Parathyroid adenoma (tissue), 2 donors: ENCODE measurements around the gene MSX1.

Source experiments
- H2AFZ ChIP-seq: fragments of 300-600 bp; sonication (generic); one replicate; pipeline ENCODE4 v1.7.0; 2017; ENCODE audit warnings: antibody characterized with exemption, mild to moderate bottlenecking
- H3K27ac ChIP-seq: fragments of 300-600 bp; sonication (generic); one replicate; pipeline ENCODE4 v1.7.0; 2017
- H3K27me3 ChIP-seq: fragments of 300-600 bp; sonication (generic); one replicate; pipeline ENCODE4 v1.7.0; 2017; ENCODE audit warnings: low read length; ENCODE audit not compliant: control insufficient read depth, insufficient read depth
- H3K36me3 ChIP-seq: fragments of 300-600 bp; sonication (generic); one replicate; pipeline ENCODE4 v1.7.0; 2017; ENCODE audit warnings: low read length; ENCODE audit not compliant: control insufficient read depth, insufficient read depth
- H3K4me1 ChIP-seq: fragments of 300-600 bp; sonication (generic); one replicate; pipeline ENCODE4 v1.7.0; 2017; ENCODE audit warnings: control low read depth
- H3K4me2 ChIP-seq: fragments of 300-600 bp; sonication (generic); one replicate; pipeline ENCODE4 v1.7.0; 2017; ENCODE audit warnings: low read length
- H3K4me3 ChIP-seq: fragments of 300-600 bp; sonication (generic); one replicate; pipeline ENCODE4 v1.7.0; 2017; ENCODE audit warnings: low read depth, low read length
- H3K79me2 ChIP-seq: fragments of 300-600 bp; sonication (generic); one replicate; pipeline ENCODE4 v1.7.0; 2017; ENCODE audit warnings: control low read depth
- H3K9ac ChIP-seq: fragments of 300-600 bp; sonication (generic); one replicate; pipeline ENCODE4 v1.7.0; 2017; ENCODE audit warnings: mild to moderate bottlenecking
- H3K9me3 ChIP-seq: fragments of 300-600 bp; sonication (generic); one replicate; pipeline ENCODE4 v1.7.0; 2017; ENCODE audit warnings: low read length; ENCODE audit not compliant: control insufficient read depth
- CTCF ChIP-seq: fragments of 300-600 bp; sonication (generic); IDR thresholded peaks from one replicate; pipeline ENCODE4 v1.7.0; 2017; ENCODE audit warnings: antibody characterized with exemption, mild to moderate bottlenecking
- donor health status: primary hyperparathyroidism.

Gene MSX1

GRCh38 chr4:4823621-4824162 is 35.8 kb upstream of the MSX1 start:
- Histone ChIP-seq H3K4me1 (no peaks in the 10 kb centered on the region), H2AFZ (no peak overlapping the region), H3K9me3 (no peaks in the 10 kb centered on the region), H3K4me3 (no peak overlapping the region), H3K27me3 (no peaks in the 10 kb centered on the region), H3K9ac (no peak overlapping the region), H3K27ac (no peak overlapping the region), H3K4me2 (no peak overlapping the region), H3K79me2 (no peaks in the 10 kb centered on the region), H3K36me3 (no peaks in the 10 kb centered on the region)
- TF ChIP-seq CTCF = no peak

DNA sequence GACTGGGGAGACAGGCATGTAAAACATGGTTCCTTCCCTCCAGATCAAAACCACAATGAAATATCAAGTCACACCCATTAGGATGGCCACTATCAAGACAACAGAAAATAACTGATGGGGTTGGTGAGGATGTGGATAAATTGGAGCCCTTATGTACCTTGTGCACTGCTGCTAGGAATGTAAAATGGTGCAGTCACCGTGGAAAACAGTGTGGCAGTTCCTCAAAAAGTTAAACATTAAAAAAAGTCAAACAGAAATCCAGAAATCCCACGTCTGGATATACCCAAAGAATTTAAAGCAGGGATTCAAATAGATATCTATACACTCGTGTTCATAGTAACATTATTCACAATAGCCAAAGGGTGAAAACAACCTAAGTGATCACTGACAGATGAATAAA is 35.2 kb upstream of the MSX1 start:
- Histone ChIP-seq H2AFZ (no peak overlapping the region), H3K4me3 (no peak overlapping the region), H3K79me2 (no peaks in the 10 kb centered on the region), H3K4me2 (no peak overlapping the region), H3K9me3 (no peaks in the 10 kb centered on the region), H3K4me1 (no peaks in the 10 kb centered on the region), H3K27ac (no peak overlapping the region), H3K9ac (no peak overlapping the region), H3K36me3 (no peaks in the 10 kb centered on the region), H3K27me3 (no peaks in the 10 kb centered on the region)
- no peak for TF ChIP-seq CTCF

DNA sequence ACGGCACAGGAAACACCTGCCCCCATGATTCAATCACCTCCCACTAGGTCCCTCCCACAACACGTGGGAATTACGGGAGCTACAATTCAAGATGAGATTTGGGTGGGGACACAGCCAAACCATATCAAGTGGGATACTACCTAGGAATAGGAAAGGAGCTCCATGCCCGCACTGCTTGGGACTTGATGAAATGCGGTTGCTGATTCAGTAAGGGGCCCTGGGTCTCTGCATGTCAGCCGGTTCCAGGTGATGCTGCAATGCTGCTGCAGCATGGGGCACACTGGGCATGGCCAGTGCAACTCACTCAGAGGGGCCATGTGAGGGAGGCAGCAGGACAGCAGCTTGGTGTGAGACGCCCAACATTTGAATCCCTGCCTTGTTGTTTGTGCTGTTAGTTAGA is 34.0 kb upstream of the MSX1 start:
- Histone ChIP-seq H3K4me2 (no peak overlapping the region), H2AFZ (no peak overlapping the region), H3K4me1 (no peaks in the 10 kb centered on the region), H3K27me3 (no peaks in the 10 kb centered on the region), H3K79me2 (no peaks in the 10 kb centered on the region), H3K27ac (no peak overlapping the region), H3K36me3 (no peaks in the 10 kb centered on the region), H3K9me3 (no peaks in the 10 kb centered on the region), H3K4me3 (no peak overlapping the region), H3K9ac (no peak overlapping the region)
- no peak for TF ChIP-seq CTCF

GRCh38 chr4:4829837-4830236 is 29.6 kb upstream of the MSX1 start:
- H3K27ac ChIP-seq = no peak overlapping the region
- no peaks in the 10 kb centered on the region for H3K4me1 ChIP-seq
- no peaks in the 10 kb centered on the region for H3K9me3 ChIP-seq
- H3K4me3 ChIP-seq = no peak overlapping the region
- H3K79me2 ChIP-seq = no peaks in the 10 kb centered on the region
- no peak overlapping the region for H2AFZ ChIP-seq
- no peak for TF ChIP-seq CTCF
- H3K9ac ChIP-seq = no peak overlapping the region
- H3K36me3 ChIP-seq = no peaks in the 10 kb centered on the region
- no peaks in the 10 kb centered on the region for H3K27me3 ChIP-seq
- no peak overlapping the region for H3K4me2 ChIP-seq

DNA sequence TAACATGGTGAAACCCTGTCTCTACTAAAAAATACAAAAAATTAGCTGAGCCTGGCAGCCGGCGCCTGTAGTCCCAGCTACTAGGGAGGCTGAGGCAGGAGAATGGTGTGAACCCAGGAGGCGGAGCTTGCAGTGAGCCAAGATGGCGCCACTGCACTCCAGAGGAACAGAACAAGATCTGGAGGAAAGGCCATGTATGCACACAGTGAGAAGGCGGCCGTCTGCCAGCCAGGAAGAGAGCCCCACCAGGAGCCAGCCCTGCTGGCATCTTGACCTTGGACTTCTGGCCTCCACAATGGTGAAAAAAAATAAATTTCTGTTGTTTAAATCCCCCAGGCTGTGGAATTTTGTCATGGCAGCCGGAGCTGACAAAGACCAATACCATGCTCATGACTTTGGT is 28.2 kb upstream of the MSX1 start:
- H3K27me3 ChIP-seq = no peaks in the 10 kb centered on the region
- no peak overlapping the region for H3K9ac ChIP-seq
- TF ChIP-seq CTCF = no peak
- H3K4me1 ChIP-seq = no peaks in the 10 kb centered on the region
- H3K4me2 ChIP-seq = no peak overlapping the region
- no peaks in the 10 kb centered on the region for H3K79me2 ChIP-seq
- H2AFZ ChIP-seq = no peak overlapping the region
- no peaks in the 10 kb centered on the region for H3K36me3 ChIP-seq
- H3K9me3 ChIP-seq = no peaks in the 10 kb centered on the region
- no peak overlapping the region for H3K27ac ChIP-seq
- no peak overlapping the region for H3K4me3 ChIP-seq
